SK-N-SH (cell line): Measurements from ENCODE around the gene PTPRG. TPM values are rescaled to one million over a fixed set of nuclear protein-coding genes. Genes with fewer than 3 reads are reported as not detected.

Experiments used
- CTCF ChIA-PET: fragments of 300-600, 350-600 bp; formaldehyde crosslinking; extraction: SDS; loops from one replicate; lab custom pipeline; 2021; lab: Yijun Ruan, JAX
- POLR2A ChIA-PET: fragments of 350-600 bp; sonication (Branson Sonifier 250); formaldehyde crosslinking; extraction: SDS; loops from one replicate; lab custom pipeline; 2020; ENCODE audit warnings: antibody characterized with exemption, inconsistent platforms; lab: Yijun Ruan, JAX
- DNase-seq: peaks from one replicate; pipeline ENCODE4 v3.0.0; 2012
- H2AFZ ChIP-seq: fragments of 200-600 bp; sonication (generic); 2 replicates; pipeline ENCODE4 v1.8.1; 2016; ENCODE audit warnings: antibody characterized with exemption, mild to moderate bottlenecking, low read depth
- H3F3A ChIP-seq: fragments of 200-600 bp; sonication (generic); replicated peaks from 2 replicates; pipeline ENCODE3; 2016; ENCODE audit warnings: antibody characterized with exemption, mild to moderate bottlenecking; ENCODE audit not compliant: insufficient read depth
- H3K27ac ChIP-seq, 2 experiments: fragments of 200-500 bp in 1 of 2; fragments of 200-600 bp in 1 of 2; sonication (Bioruptor generic) in 1 of 2; sonication (generic), shearing (Covaris generic) in 1 of 2; 2 replicates each; pipeline versions ENCODE4 v1.5.1 to v1.6.1; 2014 to 2016; ENCODE audit warnings: low read depth in 2 of 2, inconsistent platforms in 1 of 2, low read length in 1 of 2, mild to moderate bottlenecking in 1 of 2, mixed read lengths in 1 of 2
- H3K27me3 ChIP-seq: fragments of 200-600 bp; sonication (generic), shearing (Covaris generic); 2 replicates; pipeline ENCODE4 v1.6.1; 2016; ENCODE audit warnings: mixed run types; ENCODE audit not compliant: insufficient read depth
- H3K36me3 ChIP-seq, 2 experiments: fragments of 200-500 bp in 1 of 2; fragments of 200-600 bp in 1 of 2; sonication (Bioruptor generic) in 1 of 2; sonication (generic) in 1 of 2; replicated peaks in 1 of 2; 2 replicates each; pipeline versions ENCODE3 to v1.5.1; 2014 to 2016; ENCODE audit warnings: low read length in 1 of 2, mild to moderate bottlenecking in 1 of 2; ENCODE audit not compliant: insufficient read depth in 2 of 2, control insufficient read depth in 1 of 2
- H3K4me1 ChIP-seq, 2 experiments: fragments of 200-500 bp in 1 of 2; fragments of 200-600 bp in 1 of 2; sonication (Bioruptor generic) in 1 of 2; sonication (generic), shearing (Covaris generic) in 1 of 2; 2 replicates each; pipeline versions ENCODE4 v1.5.1 to v1.6.1; 2014 to 2016; ENCODE audit warnings: low read depth in 1 of 2, low read length in 1 of 2, mixed run types in 1 of 2; ENCODE audit not compliant: insufficient read depth in 2 of 2, control insufficient read depth in 1 of 2
- H3K4me2 ChIP-seq: fragments of 200-600 bp; sonication (generic), shearing (Covaris generic); 2 replicates; pipeline ENCODE4 v1.6.1; 2017; ENCODE audit warnings: mixed run types
- H3K4me3 ChIP-seq, 2 experiments: fragments of 200-500 bp in 1 of 2; fragments of 200-600 bp in 1 of 2; sonication (Bioruptor generic) in 1 of 2; sonication (generic), shearing (Covaris generic) in 1 of 2; 2 replicates each; pipeline versions ENCODE4 v1.5.1 to v1.8.1; 2014 to 2016; ENCODE audit warnings: low read depth in 2 of 2, inconsistent platforms in 1 of 2, low read length in 1 of 2, mild to moderate bottlenecking in 1 of 2, mixed read lengths in 1 of 2, moderate library complexity in 1 of 2
- H3K79me2 ChIP-seq: fragments of 200-600 bp; sonication (generic); 2 replicates; pipeline ENCODE4 v1.8.1; 2017; ENCODE audit warnings: mild to moderate bottlenecking; ENCODE audit not compliant: insufficient read depth
- H3K9ac ChIP-seq: fragments of 200-600 bp; sonication (generic); 2 replicates; pipeline ENCODE4 v1.6.1; 2017; ENCODE audit warnings: mixed run types
- H3K9me2 ChIP-seq: fragments of 200-600 bp; sonication (generic); 2 replicates; pipeline ENCODE4 v1.6.1; 2017; ENCODE audit warnings: mixed run types
- H3K9me3 ChIP-seq: fragments of 200-600 bp; sonication (generic); 2 replicates; pipeline ENCODE4 v1.6.1; 2017; ENCODE audit warnings: mixed run types, mild to moderate bottlenecking, moderate library complexity
- H4K20me1 ChIP-seq: fragments of 200-600 bp; sonication (generic); 2 replicates; pipeline ENCODE4 v1.6.1; 2017; ENCODE audit warnings: mild to moderate bottlenecking, mixed run types; ENCODE audit not compliant: insufficient read depth
- EP300 ChIP-seq, 2 experiments: IDR thresholded peaks; 2 replicates each; pipeline versions ENCODE4 v1.4.0 to v1.6.1; 2012; ENCODE audit warnings: borderline replicate concordance in 1 of 2, low read depth in 1 of 2, low read length in 1 of 2
- FOXJ3 ChIP-seq: sonication (generic); formaldehyde crosslinking; IDR thresholded peaks from 2 replicates; pipeline ENCODE4 v1.5.1; 2020; ENCODE audit warnings: mild to moderate bottlenecking, missing genetic modification reagents
- JUND ChIP-seq: IDR thresholded peaks from 2 replicates; pipeline ENCODE4 v1.4.0; 2012
- MXI1 ChIP-seq: IDR thresholded peaks from 2 replicates; pipeline ENCODE4 v1.6.1; 2012; ENCODE audit warnings: mild to moderate bottlenecking, low read depth, low read length, improper control_type of control experiment
- NFIC ChIP-seq: IDR thresholded peaks from 2 replicates; pipeline ENCODE4 v1.4.0; 2012; ENCODE audit warnings: borderline replicate concordance
- RCOR1 ChIP-seq: fragments of 150-350 bp; IDR thresholded peaks from 2 replicates; pipeline ENCODE4 v1.6.1; 2017; ENCODE audit warnings: antibody characterized with exemption, low read length
- SIN3A ChIP-seq: IDR thresholded peaks from 2 replicates; pipeline ENCODE4 v1.6.1; 2012; ENCODE audit warnings: low read depth, mild to moderate bottlenecking, low read length, moderate library complexity, borderline replicate concordance
- WGBS: methylation state at CpG from one replicate; pipeline ENCODE4 v1.1.6; 2017; ENCODE audit warnings: low lambda C conversion rate; 5-methylcytosine and 5-hydroxymethylcytosine counted together
- polyA plus RNA-seq, 3 experiments: library from polyadenylated mRNA; depleted of rRNA; stranded (reverse); fragments of >200 nt; gene quantifications; 2 replicates each; pipeline ENCODE4 v1.2.3, GENCODE V29; 2012
- TF ChIP-seq, protein P1 (sequence below): fragments of 150-350 bp; IDR thresholded peaks from 2 replicates; pipeline ENCODE4 v1.6.1; 2016; ENCODE audit warnings: mild to moderate bottlenecking, low read depth, low read length
- TF ChIP-seq, protein P2 (sequence below): IDR thresholded peaks from 2 replicates; pipeline ENCODE4; 2012

PTPRG gene
- polyA plus RNA-seq, 1 of the 3 experiments (the other 2 are of a cell fraction), result 14.1 TPM

DNA sequence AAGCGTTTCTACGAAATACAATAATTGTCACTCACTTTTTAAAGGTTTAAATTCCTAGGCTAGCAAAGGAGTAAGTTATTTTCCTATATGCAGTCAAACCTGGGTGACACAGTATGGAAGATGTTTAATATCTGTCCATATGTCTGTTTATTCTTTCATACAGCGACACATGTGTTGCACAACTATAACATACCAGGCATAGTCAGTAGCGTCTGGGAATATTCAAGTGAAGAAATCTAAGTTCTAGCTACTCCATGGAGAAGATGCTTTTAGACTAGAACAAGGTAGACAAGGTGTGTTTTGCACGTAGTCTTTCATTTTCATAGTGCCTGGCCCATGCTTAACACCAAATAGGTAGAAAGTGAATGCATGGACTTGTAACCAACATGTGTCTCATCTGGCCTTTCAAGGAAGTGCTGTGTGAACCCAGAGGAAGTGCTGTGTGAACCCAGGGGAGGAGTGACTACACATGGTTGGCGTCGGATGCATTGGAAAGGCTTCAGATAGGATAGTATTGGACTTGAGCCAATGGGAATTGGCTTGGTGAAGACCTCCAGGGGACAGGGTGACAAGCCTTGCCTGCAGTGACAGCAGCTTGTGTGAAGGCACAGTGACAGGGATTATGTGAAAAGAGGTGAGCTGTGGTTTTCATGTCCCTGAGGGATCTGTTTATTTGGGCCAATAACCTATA is 267.0 kb downstream of the PTPRG start:
- DNase-seq, result no peak
- Histone ChIP-seq H3F3A (peaks cover 5% of the 10 kb centered on the region), H3K36me3 (no peaks in the 10 kb centered on the region), H3K9me3 (no peaks in the 10 kb centered on the region), H3K79me2 (peaks cover 9% of the 10 kb centered on the region; the same call in 1 of the 2 replicates), H3K4me2 (no peak overlapping the region), H3K9ac (no peak overlapping the region), H3K27ac (no peak overlapping the region), H3K27me3 (no peaks in the 10 kb centered on the region), H3K4me1 (no peaks in the 10 kb centered on the region; a peak in 1 of 4 replicates), H4K20me1 (peaks cover 16% of the 10 kb centered on the region; the same call in 1 of the 2 replicates), H3K4me3 (no peak overlapping the region), H2AFZ (no peak overlapping the region), H3K9me2 (no peaks in the 10 kb centered on the region)
- POLR2A ChIA-PET, result no interaction called here
- TF ChIP-seq MXI1 (no peak), EP300 (IDR thresholded peaks at IDR 0.05; ENCODE audit: borderline replicate concordance in 1 of 2, low read depth in 1 of 2, low read length in 1 of 2) (no peak), NFIC (no peak), FOXJ3 (CRISPR knock-in tag) (no peak), JUND (no peak), SIN3A (no peak)
- CTCF ChIA-PET, result interaction anchor here (0.9 kb wide), 1 partner anchor 18 kb away, joined by 3 read pairs; no protein-coding TSS in a partner anchor
- WGBS, result 94% methylated on average over 7 of the region's 7 CpGs

DNA sequence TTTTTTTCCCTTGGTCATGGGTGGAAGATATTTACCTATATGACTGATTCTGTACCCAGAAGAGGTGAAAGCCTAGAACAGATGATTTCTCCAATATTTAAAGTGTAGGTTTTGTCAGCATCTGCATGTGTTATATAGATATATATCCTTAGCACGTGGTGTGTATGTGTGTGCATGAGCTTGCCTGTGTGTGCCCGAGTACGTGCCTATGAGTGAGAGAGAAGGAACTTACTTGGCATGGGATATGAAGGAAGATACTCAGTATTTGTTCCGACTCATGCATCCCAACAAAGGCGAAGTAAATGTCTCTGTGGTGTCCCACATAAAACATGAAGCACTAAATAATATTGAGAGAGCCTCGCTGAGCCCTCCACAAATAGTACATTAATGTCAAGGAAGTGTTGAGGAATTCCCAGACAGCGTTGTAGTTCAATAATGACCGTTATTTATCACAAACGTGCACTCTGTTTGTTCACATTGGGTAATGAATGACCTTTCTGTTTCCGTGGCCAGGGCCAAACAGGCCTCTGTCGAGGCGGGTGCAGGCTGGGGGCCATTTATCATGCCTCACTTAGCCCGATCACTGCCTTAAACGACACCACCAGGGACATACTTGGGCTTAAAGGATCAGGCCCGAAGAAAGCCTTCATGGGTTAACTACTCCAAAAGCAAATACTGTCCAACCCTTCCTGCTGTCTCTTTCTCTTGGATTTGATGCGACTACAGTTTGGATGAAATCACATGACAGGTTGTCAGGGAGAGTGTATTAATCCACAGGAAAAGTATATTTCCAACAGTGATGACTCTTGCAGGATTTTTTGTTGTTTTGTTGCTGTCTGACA is 267.7 kb downstream of the PTPRG start:
- CTCF ChIA-PET, result interaction anchor here (0.9 kb wide), 1 partner anchor 17 kb away, joined by 3 read pairs; no protein-coding TSS in a partner anchor
- H3K27ac ChIP-seq, result peak overlapping the region in 1 of 2 experiments; percentile 26; a peak in 2 of 4 replicates
- DNase-seq, result no peak
- WGBS, result 84% methylated on average over 15 of the region's 16 CpGs
- peaks cover 16% of the 10 kb centered on the region; the same call in 1 of the 2 replicates for H4K20me1 ChIP-seq
- peaks cover 10% of the 10 kb centered on the region; the same call in 1 of the 2 replicates for H3K79me2 ChIP-seq
- no peaks in the 10 kb centered on the region for H3K9me2 ChIP-seq
- no peak overlapping the region for H3K9ac ChIP-seq
- no peaks in the 10 kb centered on the region for H3K36me3 ChIP-seq
- peaks cover 5% of the 10 kb centered on the region for H3F3A ChIP-seq
- TF ChIP-seq, protein P1, sequence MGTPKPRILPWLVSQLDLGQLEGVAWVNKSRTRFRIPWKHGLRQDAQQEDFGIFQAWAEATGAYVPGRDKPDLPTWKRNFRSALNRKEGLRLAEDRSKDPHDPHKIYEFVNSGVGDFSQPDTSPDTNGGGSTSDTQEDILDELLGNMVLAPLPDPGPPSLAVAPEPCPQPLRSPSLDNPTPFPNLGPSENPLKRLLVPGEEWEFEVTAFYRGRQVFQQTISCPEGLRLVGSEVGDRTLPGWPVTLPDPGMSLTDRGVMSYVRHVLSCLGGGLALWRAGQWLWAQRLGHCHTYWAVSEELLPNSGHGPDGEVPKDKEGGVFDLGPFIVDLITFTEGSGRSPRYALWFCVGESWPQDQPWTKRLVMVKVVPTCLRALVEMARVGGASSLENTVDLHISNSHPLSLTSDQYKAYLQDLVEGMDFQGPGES, result no peak
- TF ChIP-seq RCOR1, result no peak
- TF ChIP-seq, protein P2, sequence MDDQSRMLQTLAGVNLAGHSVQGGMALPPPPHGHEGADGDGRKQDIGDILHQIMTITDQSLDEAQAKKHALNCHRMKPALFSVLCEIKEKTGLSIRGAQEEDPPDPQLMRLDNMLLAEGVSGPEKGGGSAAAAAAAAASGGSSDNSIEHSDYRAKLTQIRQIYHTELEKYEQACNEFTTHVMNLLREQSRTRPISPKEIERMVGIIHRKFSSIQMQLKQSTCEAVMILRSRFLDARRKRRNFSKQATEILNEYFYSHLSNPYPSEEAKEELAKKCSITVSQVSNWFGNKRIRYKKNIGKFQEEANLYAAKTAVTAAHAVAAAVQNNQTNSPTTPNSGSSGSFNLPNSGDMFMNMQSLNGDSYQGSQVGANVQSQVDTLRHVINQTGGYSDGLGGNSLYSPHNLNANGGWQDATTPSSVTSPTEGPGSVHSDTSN, result no peak
- TF ChIP-seq NFIC, result no peak
- no peak overlapping the region for H2AFZ ChIP-seq
- no peaks in the 10 kb centered on the region for H3K27me3 ChIP-seq
- no peaks in the 10 kb centered on the region; a peak in 1 of 4 replicates for H3K4me1 ChIP-seq
- H3K4me3 ChIP-seq, result no peak overlapping the region
- no peak overlapping the region for H3K4me2 ChIP-seq
- no peaks in the 10 kb centered on the region for H3K9me3 ChIP-seq
- POLR2A ChIA-PET, result no interaction called here
